IPS-20b (cell line): ENCODE measurements around the gene CDH13.

Experiments used
- H3K27ac ChIP-seq: one replicate; pipeline ENCODE4 v1.5.1; 2013; ENCODE audit warnings: low read length
- H3K27me3 ChIP-seq: 2 replicates; pipeline ENCODE4 v1.6.1; 2013; ENCODE audit warnings: mild to moderate bottlenecking, low read length, inconsistent platforms; ENCODE audit not compliant: insufficient read depth
- H3K36me3 ChIP-seq: 2 replicates; pipeline ENCODE4 v1.6.1; 2013; ENCODE audit warnings: low read depth, mild to moderate bottlenecking, inconsistent platforms, low read length, moderate library complexity; ENCODE audit not compliant: insufficient read depth
- H3K4me1 ChIP-seq: 2 replicates; pipeline ENCODE4 v1.6.1; 2013; ENCODE audit warnings: mild to moderate bottlenecking, control low read depth, inconsistent platforms, low read length, moderate library complexity; ENCODE audit not compliant: insufficient read depth
- H3K4me3 ChIP-seq: 2 replicates; pipeline ENCODE4 v1.5.1; 2013; ENCODE audit warnings: mild to moderate bottlenecking, low read length, inconsistent platforms
- H3K9ac ChIP-seq: 2 replicates; pipeline ENCODE4 v1.6.1; 2013; ENCODE audit warnings: low read depth, mild to moderate bottlenecking, inconsistent platforms, low read length, moderate library complexity
- H3K9me3 ChIP-seq: 2 replicates; pipeline ENCODE4 v1.6.1; 2013; ENCODE audit warnings: mild to moderate bottlenecking, low read depth, low read length, inconsistent platforms; ENCODE audit not compliant: insufficient read depth

Gene CDH13

GRCh38 chr16:83652943-83653342 lies 1026.2 kb downstream of the CDH13 start:
- H3K36me3 ChIP-seq: no peaks in the 10 kb centered on the region
- no peaks in the 10 kb centered on the region for H3K9me3 ChIP-seq
- H3K27ac ChIP-seq: no peak overlapping the region
- no peaks in the 10 kb centered on the region for H3K27me3 ChIP-seq
- H3K9ac ChIP-seq: no peak overlapping the region
- H3K4me3 ChIP-seq: no peak overlapping the region
- peaks cover 13% of the 10 kb centered on the region; the same call in 1 of the 2 replicates for H3K4me1 ChIP-seq

- Histone ChIP-seq H3K27me3 (no peaks in the 10 kb centered on the region), H3K36me3 (no peaks in the 10 kb centered on the region), H3K4me3 (no peak overlapping the region), H3K9ac (no peak overlapping the region), H3K27ac (no peak overlapping the region), H3K4me1 (peaks cover 6% of the 10 kb centered on the region; the same call in 1 of the 2 replicates), H3K9me3 (no peaks in the 10 kb centered on the region)
These were observed 1027.0 kb downstream of the CDH13 start for GRCh38 chr16:83653785-83654184.

GRCh38 chr16:83660282-83660681 lies 1033.5 kb downstream of the CDH13 start:
- H3K4me3 ChIP-seq: no peak overlapping the region
- H3K36me3 ChIP-seq: no peaks in the 10 kb centered on the region
- H3K9me3 ChIP-seq: peaks cover 11% of the 10 kb centered on the region; the same call in 1 of the 2 replicates
- H3K27ac ChIP-seq: no peak overlapping the region
- no peak overlapping the region for H3K9ac ChIP-seq
- H3K4me1 ChIP-seq: no peaks in the 10 kb centered on the region
- H3K27me3 ChIP-seq: no peaks in the 10 kb centered on the region

- Histone ChIP-seq H3K27me3 (no peaks in the 10 kb centered on the region), H3K9me3 (peaks cover 11% of the 10 kb centered on the region; the same call in 1 of the 2 replicates), H3K4me3 (no peak overlapping the region), H3K36me3 (no peaks in the 10 kb centered on the region), H3K27ac (no peak overlapping the region), H3K4me1 (no peaks in the 10 kb centered on the region), H3K9ac (no peak overlapping the region)
These were observed 1034.9 kb downstream of the CDH13 start for GRCh38 chr16:83661656-83662055.

GRCh38 chr16:83666449-83666848 lies 1039.7 kb downstream of the CDH13 start:
- Histone ChIP-seq H3K4me1 (no peaks in the 10 kb centered on the region), H3K27me3 (no peaks in the 10 kb centered on the region), H3K9ac (no peak overlapping the region), H3K27ac (no peak overlapping the region), H3K36me3 (no peaks in the 10 kb centered on the region), H3K9me3 (peaks cover 25% of the 10 kb centered on the region), H3K4me3 (no peak overlapping the region)

- Histone ChIP-seq H3K27ac (no peak overlapping the region), H3K9ac (no peak overlapping the region), H3K27me3 (no peaks in the 10 kb centered on the region), H3K9me3 (peaks cover 20% of the 10 kb centered on the region), H3K4me1 (no peaks in the 10 kb centered on the region), H3K36me3 (no peaks in the 10 kb centered on the region), H3K4me3 (no peak overlapping the region)
These were observed 1042.7 kb downstream of the CDH13 start for GRCh38 chr16:83669456-83669855.

- no peak overlapping the region for H3K4me3 ChIP-seq
- peaks cover 13% of the 10 kb centered on the region for H3K9me3 ChIP-seq
- no peaks in the 10 kb centered on the region for H3K4me1 ChIP-seq
- no peaks in the 10 kb centered on the region for H3K36me3 ChIP-seq
- H3K27ac ChIP-seq: no peak overlapping the region
- H3K27me3 ChIP-seq: no peaks in the 10 kb centered on the region
- no peak overlapping the region for H3K9ac ChIP-seq
These were observed 1048.3 kb downstream of the CDH13 start for GRCh38 chr16:83674931-83675535.

GRCh38 chr16:83676086-83676485 lies 1049.3 kb downstream of the CDH13 start:
- H3K36me3 ChIP-seq: no peaks in the 10 kb centered on the region
- no peaks in the 10 kb centered on the region; the same call in 1 of the 2 replicates for H3K4me1 ChIP-seq
- H3K9me3 ChIP-seq: peaks cover 3% of the 10 kb centered on the region; the same call in 1 of the 2 replicates
- H3K9ac ChIP-seq: no peak overlapping the region
- H3K4me3 ChIP-seq: no peak overlapping the region
- no peaks in the 10 kb centered on the region for H3K27me3 ChIP-seq
- no peak overlapping the region for H3K27ac ChIP-seq

- no peaks in the 10 kb centered on the region for H3K27me3 ChIP-seq
- H3K9ac ChIP-seq: no peak overlapping the region
- H3K4me1 ChIP-seq: peaks cover 5% of the 10 kb centered on the region; the same call in 1 of the 2 replicates
These were observed 1054.2 kb downstream of the CDH13 start for GRCh38 chr16:83680980-83681379.

GRCh38 chr16:83681381-83681956 lies 1054.7 kb downstream of the CDH13 start:
- Histone ChIP-seq H3K9me3 (no peaks in the 10 kb centered on the region), H3K4me1 (peaks cover 5% of the 10 kb centered on the region; the same call in 1 of the 2 replicates), H3K9ac (no peak overlapping the region), H3K27me3 (no peaks in the 10 kb centered on the region), H3K27ac (no peak overlapping the region), H3K36me3 (no peaks in the 10 kb centered on the region), H3K4me3 (no peak overlapping the region)

More at GRCh38 chr16:83680980-83681379, 1054.2 kb downstream of the CDH13 start:
- H3K4me3 ChIP-seq: no peak overlapping the region
- no peak overlapping the region for H3K27ac ChIP-seq
- H3K36me3 ChIP-seq: no peaks in the 10 kb centered on the region
- H3K9me3 ChIP-seq: no peaks in the 10 kb centered on the region

- no peaks in the 10 kb centered on the region for H3K36me3 ChIP-seq
- H3K4me1 ChIP-seq: peaks cover 5% of the 10 kb centered on the region; the same call in 1 of the 2 replicates
- no peak overlapping the region for H3K27ac ChIP-seq
- no peaks in the 10 kb centered on the region for H3K9me3 ChIP-seq
- no peak overlapping the region for H3K9ac ChIP-seq
- H3K27me3 ChIP-seq: no peaks in the 10 kb centered on the region
- H3K4me3 ChIP-seq: no peak overlapping the region
These were observed 1055.5 kb downstream of the CDH13 start for GRCh38 chr16:83682116-83682867.

GRCh38 chr16:83682868-83683235 lies 1056.1 kb downstream of the CDH13 start:
- Histone ChIP-seq H3K4me1 (peaks cover 5% of the 10 kb centered on the region; the same call in 1 of the 2 replicates), H3K9ac (no peak overlapping the region), H3K27ac (no peak overlapping the region), H3K36me3 (no peaks in the 10 kb centered on the region), H3K27me3 (no peaks in the 10 kb centered on the region), H3K9me3 (no peaks in the 10 kb centered on the region), H3K4me3 (no peak overlapping the region)
